GM12878 (cell line): ENCODE data around the gene KLK8. TPM values are rescaled to one million over a fixed set of nuclear protein-coding genes. Genes with fewer than 3 reads are reported as not detected.

Experiments
- ATAC-seq: fragments of 200-7000 bp; cut with Tn5 transposase; 3 replicates; pipeline ENCODE4 v1.9.1; 2020; ENCODE audit warnings: mild to moderate bottlenecking, moderate library complexity
- BruUV-seq: library from RNA; stranded (reverse); fragments of 400-500 nt; replicated peaks from 2 replicates; lab custom pipeline; 2021; lab: Mats Ljungman, UMichigan
- CTCF ChIA-PET: fragments of 300-600 bp; sonication (Branson Sonifier 250); formaldehyde crosslinking; extraction: SDS; loops from one replicate; lab custom pipeline; 2021; ENCODE audit warnings: inconsistent platforms; lab: Yijun Ruan, JAX
- POLR2A ChIA-PET: fragments of 350-600 bp; formaldehyde crosslinking; extraction: SDS; loops from one replicate; lab custom pipeline; 2021; ENCODE audit warnings: inconsistent platforms; lab: Charles Lee
- RAD21 ChIA-PET: fragments of 300-600 bp; sonication (Branson Sonifier 250); formaldehyde crosslinking; loops from one replicate; lab custom pipeline; 2023; ENCODE audit warnings: antibody characterized with exemption; ENCODE audit not compliant: unreplicated experiment; lab: Charles Lee
- SMC1A ChIA-PET: fragments of 300-600 bp; sonication (Branson Sonifier 250); formaldehyde crosslinking; loops from one replicate; lab custom pipeline; 2023; ENCODE audit not compliant: unreplicated experiment, uncharacterized antibody; lab: Charles Lee
- DNase-seq: peaks from one replicate; pipeline ENCODE4 v3.0.0-alpha.2; 2011; ENCODE audit warnings: low read depth, low spot score
- FAIRE-seq: peaks from 3 replicates; lab custom pipeline; 2011; peaks lifted over from hg19 to GRCh38; lab: Jason Lieb, UNC
- H2AFZ ChIP-seq: 2 replicates; pipeline ENCODE4 v1.6.0; 2011; ENCODE audit warnings: low read depth, low read length, control low read depth; ENCODE audit not compliant: control insufficient read depth
- H3K27ac ChIP-seq: 2 replicates; pipeline ENCODE4 v1.5.1; 2011; ENCODE audit warnings: control low read depth; ENCODE audit not compliant: control insufficient read depth, insufficient read depth
- H3K27me3 ChIP-seq, 2 experiments: replicated peaks in 1 of 2; 2 replicates each; pipeline versions ENCODE4 v1.6.0 to v1.6.1; 2011; ENCODE audit warnings: low read length in 1 of 2; ENCODE audit not compliant: control insufficient read depth in 2 of 2, insufficient read depth in 2 of 2
- H3K36me3 ChIP-seq, 2 experiments: 2 replicates each; pipeline ENCODE4 v1.5.1; 2011; ENCODE audit warnings: low read length in 1 of 2; ENCODE audit not compliant: control insufficient read depth in 2 of 2, insufficient read depth in 2 of 2
- H3K4me1 ChIP-seq: 2 replicates; pipeline ENCODE4 v1.6.1; 2011; ENCODE audit warnings: mild to moderate bottlenecking, low read length, moderate library complexity, mixed read lengths; ENCODE audit not compliant: control insufficient read depth, insufficient read depth
- H3K4me2 ChIP-seq: 2 replicates; pipeline ENCODE4 v1.6.0; 2011; ENCODE audit warnings: control low read depth; ENCODE audit not compliant: control insufficient read depth, insufficient read depth
- H3K4me3 ChIP-seq: fragments of 200-600 bp; sonication (generic); 2 replicates; pipeline ENCODE4 v1.5.1; 2016
- H3K79me2 ChIP-seq: 2 replicates; pipeline ENCODE4 v1.6.0; 2011; ENCODE audit warnings: low read length; ENCODE audit not compliant: control insufficient read depth, insufficient read depth
- H3K9ac ChIP-seq: 2 replicates; pipeline ENCODE4 v1.8.0; 2011; ENCODE audit warnings: low read length, control low read depth, mixed read lengths; ENCODE audit not compliant: control insufficient read depth, insufficient read depth
- H3K9me3 ChIP-seq: replicated peaks from 3 replicates; pipeline ENCODE4 v1.5.1; 2011; ENCODE audit warnings: mild to moderate bottlenecking, low read length; ENCODE audit not compliant: control insufficient read depth, insufficient read depth
- H4K20me1 ChIP-seq: 2 replicates; pipeline ENCODE4 v1.6.0; 2011; ENCODE audit not compliant: control insufficient read depth, insufficient read depth
- ATF7 ChIP-seq: fragments of 450-650 bp; IDR thresholded peaks from 2 replicates; pipeline ENCODE4 v1.6.1; 2016; ENCODE audit warnings: low read depth, mild to moderate bottlenecking
- CHD2 ChIP-seq: IDR thresholded peaks from 2 replicates; pipeline ENCODE4 v1.6.1; 2011; ENCODE audit warnings: low read depth, low read length, improper control_type of control experiment, borderline replicate concordance
- FOXK2 ChIP-seq: fragments of 450-650 bp; IDR thresholded peaks from 2 replicates; pipeline ENCODE4 v1.6.1; 2017; ENCODE audit warnings: mild to moderate bottlenecking, moderate library complexity
- JUND ChIP-seq: IDR thresholded peaks from 2 replicates; pipeline ENCODE4 v1.6.1; 2012; ENCODE audit warnings: low read depth, mild to moderate bottlenecking, low read length, improper control_type of control experiment, moderate library complexity
- KLF5 ChIP-seq: fragments of 450-650 bp; IDR thresholded peaks from 2 replicates; pipeline ENCODE4 v1.6.1; 2014; ENCODE audit warnings: mild to moderate bottlenecking; ENCODE audit not compliant: partially characterized antibody
- NR2C1 ChIP-seq: fragments of 450-650 bp; IDR thresholded peaks from 2 replicates; pipeline ENCODE4 v1.6.1; 2017; ENCODE audit warnings: antibody characterized with exemption, mild to moderate bottlenecking, moderate library complexity
- PBX3 ChIP-seq: IDR thresholded peaks from 2 replicates; pipeline ENCODE4 v1.6.1; 2011; ENCODE audit warnings: mild to moderate bottlenecking, low read depth, low read length, moderate library complexity; ENCODE audit not compliant: insufficient replicate concordance
- RCOR1 ChIP-seq: conservative IDR thresholded peaks from 2 replicates; pipeline ENCODE4 v1.6.1; 2012; ENCODE audit warnings: low read depth, low read length, improper control_type of control experiment
- RUNX3 ChIP-seq: IDR thresholded peaks from 2 replicates; pipeline ENCODE4 v1.6.1; 2012; ENCODE audit warnings: low read length, inconsistent platforms
- STAT3 ChIP-seq: IDR thresholded peaks from 2 replicates; pipeline ENCODE4 v1.6.1; 2011; ENCODE audit warnings: low read depth, low read length, improper control_type of control experiment
- TAF1 ChIP-seq: IDR thresholded peaks from 2 replicates; pipeline ENCODE4 v1.6.1; 2011; ENCODE audit warnings: mild to moderate bottlenecking, low read depth, low read length, borderline replicate concordance
- WRNIP1 ChIP-seq: IDR thresholded peaks from 2 replicates; pipeline ENCODE4 v1.6.1; 2011; ENCODE audit warnings: low read depth, low read length, improper control_type of control experiment, borderline replicate concordance
- YY1 ChIP-seq: IDR thresholded peaks from 2 replicates; pipeline ENCODE4 v1.6.1; 2011; ENCODE audit warnings: low read depth, mild to moderate bottlenecking, low read length
- ZNF592 ChIP-seq: fragments of 450-650 bp; IDR thresholded peaks from 2 replicates; pipeline ENCODE4 v1.6.1; 2017; ENCODE audit warnings: mild to moderate bottlenecking, moderate library complexity
- WGBS: methylation state at CpG from one replicate; pipeline ENCODE4 v1.1.6; 2016; ENCODE audit warnings: low lambda C conversion rate; ENCODE audit not compliant: insufficient replicate concordance, insufficient coverage; ENCODE audit errors: missing lambda C conversion rate; 5-methylcytosine and 5-hydroxymethylcytosine counted together
- in situ Hi-C: fragments of 300-500 bp; cut with MboI; formaldehyde crosslinking; loops from 9 replicates; pipeline ENCODE4 v1.14.3; 2018; ENCODE audit warnings: mixed read lengths
- intact Hi-C: fragments of 100-400 bp; cut with micrococcal nuclease; formaldehyde crosslinking; loops from one replicate; pipeline ENCODE4 v1.14.2; 2022; ENCODE audit not compliant: unreplicated experiment
- polyA plus RNA-seq, 11 experiments: library from polyadenylated mRNA; depleted of rRNA in 4 of 11; unstranded in 6 of 11; stranded (reverse) in 5 of 11; fragments of >200 nt; fragmentation: Nextera tagmentation in 4 of 11; fragmentation: Illumina TruSeq in 1 of 11; extraction: Ambion mirVana in 4 of 11; extraction: Trizol in 1 of 11; gene quantifications; 1 replicate in 1 of 11; 2 replicates in 10 of 11; pipeline versions ENCODE4 v1.2.1 to v1.2.3, GENCODE V29; 2011 to 2016; ENCODE audit warnings: inconsistent platforms in 2 of 11, missing spikeins in 2 of 11, low read depth in 1 of 11
- total RNA-seq, 4 experiments: library from RNA; depleted of rRNA in 3 of 4; stranded (reverse); fragments of >200 nt in 3 of 4; fragmentation: Illumina TruSeq in 1 of 4; extraction: Trizol in 1 of 4; gene quantifications; 2 replicates each; pipeline versions ENCODE4 v1.2.1 to v1.2.3, GENCODE V29; 2013 to 2021

The KLK8 gene
- total and polyA plus RNA-seq, 10 of the 15 experiments (the other 5 are each of a cell fraction or from before 2014, with no cell fraction given), result not detected

- POLR2A ChIA-PET, result no interaction called here
- Histone ChIP-seq H3K9me3 (no peaks in the 10 kb centered on the region), H3K27me3 (no peaks in the 10 kb centered on the region; a peak in 1 of 4 replicates), H4K20me1 (no peaks in the 10 kb centered on the region), H3K36me3 (no peaks in the 10 kb centered on the region), H3K27ac (no peak overlapping the region), H3K79me2 (no peaks in the 10 kb centered on the region), H3K4me1 (no peaks in the 10 kb centered on the region), H3K4me2 (no peak overlapping the region), H3K9ac (no peak overlapping the region), H2AFZ (no peak overlapping the region), H3K4me3 (no peak overlapping the region)
- FAIRE-seq (no peak), ATAC-seq (no peak), DNase-seq (no peak)
- CTCF ChIA-PET, result no interaction called here
- intact Hi-C loops, result no loop called here
- 15% methylated on average over 7 of the region's 7 CpGs for WGBS
- SMC1A ChIA-PET, result no interaction called here
- in situ Hi-C loops, result no loop called here
- RAD21 ChIA-PET, result no interaction called here
- no TSS peak for BruUV-seq
- TF ChIP-seq RUNX3 (no peak), KLF5 (no peak), NR2C1 (no peak)
- TF ChIP-seq, all 136 proteins: peak for 0
Measured at GRCh38 chr19:51031220-51031879, 29.9 kb upstream of the KLK8 start.

- BruUV-seq, result no TSS peak
- no peaks in the 10 kb centered on the region for H3K36me3 ChIP-seq
- in situ Hi-C loops, result no loop called here
- FAIRE-seq (no peak), ATAC-seq (no peak), DNase-seq (no peak)
- no peaks in the 10 kb centered on the region for H3K4me1 ChIP-seq
- no peak overlapping the region for H3K4me2 ChIP-seq
- H3K27me3 ChIP-seq, result no peaks in the 10 kb centered on the region; a peak in 1 of 4 replicates
- 33% methylated on average over 13 of the region's 13 CpGs for WGBS
- no peak overlapping the region for H2AFZ ChIP-seq
- no peak overlapping the region for H3K27ac ChIP-seq
- no peak overlapping the region for H3K4me3 ChIP-seq
- SMC1A ChIA-PET, result no interaction called here
- no peaks in the 10 kb centered on the region for H3K79me2 ChIP-seq
- no peaks in the 10 kb centered on the region for H3K9me3 ChIP-seq
- POLR2A ChIA-PET, result no interaction called here
- intact Hi-C loops, result no loop called here
- RAD21 ChIA-PET, result no interaction called here
- CTCF ChIA-PET, result no interaction called here
- no peak overlapping the region for H3K9ac ChIP-seq
- no peaks in the 10 kb centered on the region for H4K20me1 ChIP-seq
- TF ChIP-seq WRNIP1 (no peak), PBX3 (no peak), FOXK2 (no peak), TAF1 (no peak), STAT3 (no peak), ZNF592 (no peak), RCOR1 (no peak), ATF7 (no peak), JUND (no peak), YY1 (no peak), CHD2 (no peak)
Measured at GRCh38 chr19:51030631-51031030, 29.2 kb upstream of the KLK8 start.
